Mesenteric fat pad (tissue), 1 donor: ENCODE results near the gene LRRC4B. TPM values are rescaled to one million over a fixed set of nuclear protein-coding genes. Genes with fewer than 3 reads are reported as not detected.
"Not testable (repeated sequence)": the region's sequence is repeated elsewhere in the genome, so short reads cannot be mapped to it uniquely, and the experiment has no call there.

Source experiments
- DNase-seq: peaks from one replicate; pipeline ENCODE4 v3.0.0-alpha.2; 2020; ENCODE audit warnings: low spot score
- total RNA-seq: library from RNA; stranded (reverse); fragmentation: NEBNext Ultra II Directional; extraction: Animal tissue kit (Norgen Biotek cat#: 25700); gene quantifications from one replicate; pipeline ENCODE4 v1.2.1, GENCODE V29; 2021
- donor health status: DM: yes; HTN: yes; CAD: no.

LRRC4B gene
- total RNA-seq, 1 donor from 2014 or later, result 1.6 TPM

DNA sequence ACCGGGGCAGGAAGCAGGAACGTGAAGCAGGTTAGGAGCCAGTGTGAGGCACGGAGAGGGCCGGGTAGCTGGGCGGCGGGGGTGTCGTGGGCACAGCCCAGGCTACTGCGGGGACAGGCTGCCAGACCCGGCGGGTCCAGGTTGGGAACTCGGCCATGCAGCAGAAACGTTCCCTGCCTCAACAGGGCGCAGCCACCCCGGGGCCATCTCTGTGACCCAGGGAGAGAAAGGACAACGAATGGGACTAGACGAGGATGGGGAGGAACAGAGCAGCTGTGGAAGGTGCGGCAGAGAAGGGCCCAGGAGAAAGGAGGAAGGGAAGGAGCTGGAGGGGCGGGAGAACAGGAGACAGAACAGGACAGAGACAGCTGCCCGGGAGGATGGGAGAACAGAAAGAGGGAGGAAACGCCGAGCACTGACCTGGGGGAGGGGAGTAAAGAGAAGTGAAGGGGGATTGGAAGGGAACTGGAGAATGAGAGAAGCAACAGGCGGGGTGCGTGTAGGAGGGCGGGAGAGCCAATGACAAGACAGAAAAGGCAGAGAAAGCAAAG lies 78.7 kb downstream of the LRRC4B start:
- DNase-seq, result no peak

DNA sequence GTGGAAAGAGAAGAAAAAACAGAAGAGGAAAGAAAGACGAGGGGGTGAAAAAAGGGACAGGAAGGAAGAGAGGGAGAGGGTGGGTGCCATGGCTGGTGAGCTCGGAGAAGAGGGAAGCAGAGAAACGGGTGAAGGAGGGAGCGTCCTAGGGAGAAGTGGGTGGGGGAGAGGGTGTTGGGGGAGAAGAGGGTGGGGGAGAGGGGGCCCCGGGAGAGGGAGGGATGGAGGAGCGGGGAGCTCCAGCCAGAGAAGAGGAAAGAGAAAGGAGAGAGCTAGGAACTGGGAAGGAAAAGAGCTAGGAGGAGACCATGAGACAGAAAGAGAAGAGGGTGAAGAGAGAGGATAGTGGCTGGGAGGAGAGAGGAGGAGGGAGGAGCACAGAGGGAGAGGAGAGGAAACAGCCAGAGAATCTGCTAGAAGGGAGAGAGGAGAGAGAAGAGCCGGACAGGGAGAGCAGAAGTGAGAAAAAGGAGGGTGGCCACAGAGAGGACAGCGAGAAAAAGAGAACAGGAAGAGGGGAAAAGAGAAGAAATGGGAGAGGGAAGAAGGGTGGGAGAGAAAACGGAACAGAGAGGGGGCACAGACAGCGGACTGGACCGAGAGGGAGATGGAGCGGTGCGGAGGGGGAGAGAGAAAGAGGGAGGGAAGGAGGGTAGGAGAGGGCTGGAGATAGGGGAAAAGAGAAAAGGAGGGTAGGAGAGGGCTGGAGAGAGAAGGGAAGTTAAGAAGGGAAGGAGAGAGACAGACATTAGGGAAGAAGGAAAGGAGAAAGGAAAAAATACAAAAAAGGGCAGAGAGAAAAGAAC lies 79.6 kb downstream of the LRRC4B start:
- DNase-seq, result no peak

DNA sequence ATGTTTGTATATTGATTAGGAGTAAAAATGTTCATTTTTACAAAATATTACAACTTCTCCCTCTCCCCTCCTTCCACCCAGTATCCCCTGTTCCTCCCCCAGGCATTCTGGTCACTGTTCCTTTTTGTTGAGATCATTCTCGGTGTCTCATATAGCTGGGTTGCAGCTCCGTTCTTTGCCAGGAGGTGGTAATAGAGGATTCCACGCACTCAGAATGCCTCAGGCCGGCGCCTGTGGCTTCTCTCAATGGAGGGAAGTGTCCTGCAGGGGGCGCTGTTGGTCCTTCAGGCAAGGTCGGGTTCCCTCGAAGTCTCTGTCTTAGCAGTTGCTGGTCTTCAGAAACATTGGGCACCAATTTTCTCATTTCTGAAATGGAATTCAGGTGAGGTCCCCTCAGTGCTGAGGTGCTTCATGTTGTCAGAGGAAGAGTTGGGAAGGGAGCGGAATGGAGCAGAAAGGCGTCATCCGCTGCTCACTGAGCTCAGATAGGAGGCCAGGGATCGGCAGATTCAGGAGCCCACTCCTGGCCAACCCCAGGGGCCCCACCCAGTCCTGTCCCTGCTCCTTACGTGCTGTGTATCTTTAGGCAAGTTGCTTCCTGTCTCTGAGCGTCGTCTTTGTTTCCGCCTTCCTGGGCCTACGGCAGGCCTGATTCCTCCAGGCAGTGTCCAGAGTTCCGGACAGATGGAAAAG lies 81.3 kb downstream of the LRRC4B start:
- DNase-seq, result no peak

DNA sequence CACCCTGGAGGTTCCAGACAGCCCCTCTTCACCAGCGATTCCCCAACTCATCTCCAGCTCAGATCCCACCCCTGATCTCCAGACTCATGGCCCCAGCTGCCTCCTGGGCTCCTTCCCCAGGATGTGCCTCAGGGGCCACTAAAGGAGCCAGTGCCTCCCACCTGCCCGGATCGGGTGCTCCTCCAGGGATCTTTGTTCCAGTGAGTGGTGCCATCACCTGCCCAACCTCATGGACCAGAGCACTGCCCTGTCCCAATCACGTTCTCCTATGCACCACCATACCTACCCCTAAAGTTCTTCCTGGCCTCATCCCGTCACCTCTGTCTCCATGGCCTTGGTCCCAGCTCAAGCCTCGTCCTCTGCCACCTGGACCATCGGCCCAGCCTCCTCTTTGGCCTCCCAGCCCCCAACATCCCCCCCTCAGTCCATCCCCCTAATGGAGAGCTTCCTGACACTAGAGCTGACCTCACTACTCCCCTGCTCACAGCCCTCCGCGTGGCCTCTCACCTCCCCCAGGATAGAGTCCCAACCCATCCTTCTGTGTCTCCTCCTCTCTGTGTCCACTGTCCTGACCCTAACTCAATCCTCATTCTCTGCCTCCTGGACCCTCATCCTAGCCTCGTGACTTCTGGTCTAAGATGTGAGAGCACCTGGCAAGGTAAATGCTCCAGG lies 82.8 kb downstream of the LRRC4B start:
- no peak for DNase-seq

DNA sequence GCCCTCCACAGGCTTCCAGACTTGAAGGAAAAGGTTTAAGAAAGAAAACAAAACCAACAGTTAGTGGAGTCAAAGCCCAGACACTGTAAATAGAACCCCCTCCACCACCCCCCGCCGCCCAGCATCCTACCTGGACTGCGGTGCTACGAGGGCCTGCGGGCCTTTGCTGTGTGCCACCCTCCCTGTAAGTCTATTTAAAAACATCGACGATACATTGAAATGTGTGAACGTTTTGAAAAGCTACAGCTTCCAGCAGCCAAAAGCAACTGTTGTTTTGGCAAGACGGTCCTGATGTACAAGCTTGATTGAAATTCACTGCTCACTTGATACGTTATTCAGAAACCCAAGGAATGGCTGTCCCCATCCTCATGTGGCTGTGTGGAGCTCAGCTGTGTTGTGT lies 85.3 kb downstream of the LRRC4B start:
- no peak for DNase-seq

DNA sequence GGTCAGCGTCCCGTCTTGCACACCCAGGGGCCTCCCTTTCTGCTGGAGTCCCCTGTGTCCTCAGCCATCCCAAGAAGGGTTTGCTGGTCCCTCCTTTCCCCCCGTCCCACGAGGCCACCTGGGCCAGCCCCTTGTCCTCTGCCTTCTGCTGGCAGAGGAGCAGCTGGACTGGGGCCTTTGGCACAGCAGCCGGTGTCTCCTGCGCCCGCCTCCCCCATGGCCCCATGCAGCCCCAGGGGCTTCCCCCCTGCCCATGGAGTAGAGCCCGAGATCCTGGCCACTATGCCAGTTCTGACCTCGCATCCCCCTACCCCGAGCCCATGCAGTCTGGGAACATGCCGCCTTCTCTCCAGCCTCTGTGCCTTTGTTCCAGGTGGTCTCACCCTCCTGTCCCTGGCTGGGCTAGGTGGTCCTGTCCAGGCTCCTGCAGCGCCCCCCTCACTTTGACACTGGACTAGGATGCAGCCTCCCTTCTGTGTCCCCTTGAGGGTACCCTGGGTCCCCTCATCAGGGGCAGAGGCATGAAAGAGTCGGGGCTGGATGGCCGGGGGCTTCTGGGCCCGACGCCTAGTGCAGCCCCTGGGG lies 85.9 kb downstream of the LRRC4B start:
- no peak for DNase-seq

DNA sequence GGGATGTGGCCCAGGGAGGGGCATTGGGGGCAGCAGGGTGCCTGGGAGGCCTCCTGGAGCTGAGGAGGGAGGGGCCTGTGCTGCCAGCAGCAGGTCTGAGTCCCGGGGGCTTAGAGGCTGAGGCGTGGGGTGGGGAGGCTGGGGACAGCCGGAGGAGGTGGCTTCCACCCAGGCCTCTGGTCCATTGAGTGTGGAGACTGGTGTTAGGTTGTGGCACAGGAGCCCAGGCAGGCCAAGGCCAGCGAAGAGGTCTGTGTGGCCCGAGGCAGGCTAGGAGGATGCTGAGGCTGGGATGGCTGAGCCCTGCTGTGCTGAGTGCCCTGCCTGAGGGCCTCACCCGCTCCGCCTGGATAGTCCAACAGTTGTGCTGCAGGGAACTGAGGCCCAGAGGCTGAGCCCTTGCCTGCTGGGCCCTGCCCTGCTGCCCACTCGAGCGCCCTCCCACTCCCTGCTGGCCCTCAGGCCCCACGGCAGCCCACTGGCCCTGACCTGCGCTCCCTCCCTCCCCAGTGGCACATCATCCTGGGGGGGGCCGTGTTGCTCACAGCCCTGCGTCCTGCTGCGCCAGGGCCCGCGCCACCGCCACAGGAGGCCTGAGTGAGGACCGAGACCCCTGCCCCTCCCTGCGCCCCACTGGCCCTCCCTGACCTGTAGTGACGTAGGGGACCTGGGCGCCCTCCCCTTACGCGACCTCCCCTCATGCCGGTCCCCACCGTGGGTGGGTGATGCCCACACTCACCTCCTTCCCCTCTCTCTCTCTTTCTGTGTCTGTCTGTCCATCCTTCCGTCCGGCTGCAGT lies 86.7 kb downstream of the LRRC4B start:
- peak; percentile 86 for DNase-seq

DNA sequence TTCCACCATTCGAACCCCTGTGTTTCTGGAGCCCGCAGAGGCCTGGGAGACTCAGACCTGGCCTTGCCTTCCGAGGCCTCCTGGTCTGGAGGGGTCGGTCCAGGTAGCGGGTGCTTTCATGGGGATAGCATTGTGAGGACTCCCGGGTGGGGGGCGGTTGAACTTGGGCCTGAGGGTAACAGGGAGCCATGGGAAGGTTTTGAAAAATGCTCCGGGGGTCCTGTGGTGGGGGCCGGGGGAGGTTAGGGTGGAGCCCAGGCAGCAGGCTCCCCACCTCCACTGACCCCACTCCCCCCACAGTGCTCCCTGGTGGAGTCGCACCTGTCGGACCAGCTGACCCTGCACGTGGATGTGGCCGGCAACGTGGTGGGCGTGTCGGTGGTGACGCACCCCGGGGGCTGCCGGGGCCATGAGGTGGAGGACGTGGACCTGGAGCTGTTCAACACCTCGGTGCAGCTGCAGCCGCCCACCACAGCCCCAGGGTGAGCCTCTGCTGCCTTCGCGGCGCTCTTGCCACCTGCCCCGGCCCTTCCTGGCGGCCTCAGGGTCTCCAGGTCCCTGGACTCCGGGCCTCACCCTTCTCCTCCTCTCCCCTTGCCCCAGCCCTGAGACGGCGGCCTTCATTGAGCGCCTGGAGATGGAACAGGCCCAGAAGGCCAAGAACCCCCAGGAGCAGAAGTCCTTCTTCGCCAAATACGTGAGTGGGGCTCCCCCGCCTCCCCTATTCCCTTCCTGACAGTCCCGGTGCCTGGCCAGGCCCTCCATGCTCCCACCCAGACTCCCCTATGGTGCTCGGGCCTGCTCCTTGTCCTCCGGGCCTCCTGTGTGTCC lies 87.7 kb downstream of the LRRC4B start:
- peak; percentile 83 for DNase-seq

DNA sequence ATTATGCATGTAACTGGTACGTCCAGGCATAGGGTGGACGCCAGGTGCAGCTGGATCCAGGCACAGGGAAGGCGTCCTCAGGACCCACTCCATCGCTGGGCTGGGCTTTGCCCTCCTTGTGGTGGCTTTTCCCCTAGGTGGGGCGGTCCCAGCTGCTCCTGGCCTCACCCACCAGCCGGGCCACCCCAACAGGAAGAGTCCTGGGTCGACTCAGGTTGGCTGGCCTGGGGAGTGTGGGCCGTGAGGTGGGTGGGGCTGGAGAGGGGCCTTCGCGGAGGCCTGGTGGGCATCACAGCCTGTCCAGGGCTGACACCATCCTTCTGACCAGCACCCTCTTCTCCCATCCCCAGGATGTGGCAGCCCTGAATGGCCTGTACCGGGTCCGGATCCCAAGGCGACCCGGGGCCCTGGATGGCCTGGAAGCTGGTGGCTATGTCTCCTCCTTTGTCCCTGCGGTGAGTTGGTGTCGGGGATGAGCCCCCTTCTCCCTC lies 88.4 kb downstream of the LRRC4B start:
- DNase-seq, result no peak

DNA sequence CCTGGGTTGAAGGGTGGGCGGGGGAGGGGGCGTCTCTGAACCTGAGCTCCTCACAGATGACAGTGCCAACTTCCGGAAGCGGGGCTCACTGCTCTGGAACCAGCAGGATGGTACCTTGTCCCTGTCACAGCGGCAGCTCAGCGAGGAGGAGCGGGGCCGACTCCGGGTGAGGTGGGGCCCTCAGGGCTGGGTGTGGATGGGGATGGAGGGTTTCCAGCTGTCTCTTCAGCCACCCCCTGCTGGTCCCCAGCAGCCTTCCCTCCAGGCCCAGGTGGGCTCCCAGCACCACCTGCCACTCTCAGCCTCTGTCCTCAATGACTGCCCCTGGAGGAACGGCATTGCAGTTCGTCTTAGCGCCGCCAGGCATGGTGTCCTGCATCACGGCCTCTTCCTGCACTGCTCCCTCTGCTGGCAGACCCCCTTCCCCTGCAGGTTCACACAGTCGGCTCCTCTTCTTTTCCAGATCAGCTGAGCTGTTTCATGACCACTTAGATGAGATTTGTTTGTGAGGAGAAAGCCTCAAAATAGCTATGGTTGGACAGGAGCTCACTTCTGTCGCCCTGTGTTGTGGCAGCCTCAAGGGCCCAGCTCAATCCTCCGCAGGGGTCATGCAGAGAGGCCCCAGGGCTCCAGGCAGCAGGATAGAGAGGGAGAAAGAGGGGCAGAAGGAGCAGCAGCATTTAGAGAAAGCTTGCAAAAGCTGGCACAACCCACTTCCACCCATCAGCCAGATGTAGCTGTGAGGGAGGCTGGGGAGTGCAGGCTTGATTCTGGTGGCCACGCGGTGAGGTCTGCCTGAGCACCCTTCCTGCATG lies 89.1 kb downstream of the LRRC4B start:
- DNase-seq, result no peak

DNA sequence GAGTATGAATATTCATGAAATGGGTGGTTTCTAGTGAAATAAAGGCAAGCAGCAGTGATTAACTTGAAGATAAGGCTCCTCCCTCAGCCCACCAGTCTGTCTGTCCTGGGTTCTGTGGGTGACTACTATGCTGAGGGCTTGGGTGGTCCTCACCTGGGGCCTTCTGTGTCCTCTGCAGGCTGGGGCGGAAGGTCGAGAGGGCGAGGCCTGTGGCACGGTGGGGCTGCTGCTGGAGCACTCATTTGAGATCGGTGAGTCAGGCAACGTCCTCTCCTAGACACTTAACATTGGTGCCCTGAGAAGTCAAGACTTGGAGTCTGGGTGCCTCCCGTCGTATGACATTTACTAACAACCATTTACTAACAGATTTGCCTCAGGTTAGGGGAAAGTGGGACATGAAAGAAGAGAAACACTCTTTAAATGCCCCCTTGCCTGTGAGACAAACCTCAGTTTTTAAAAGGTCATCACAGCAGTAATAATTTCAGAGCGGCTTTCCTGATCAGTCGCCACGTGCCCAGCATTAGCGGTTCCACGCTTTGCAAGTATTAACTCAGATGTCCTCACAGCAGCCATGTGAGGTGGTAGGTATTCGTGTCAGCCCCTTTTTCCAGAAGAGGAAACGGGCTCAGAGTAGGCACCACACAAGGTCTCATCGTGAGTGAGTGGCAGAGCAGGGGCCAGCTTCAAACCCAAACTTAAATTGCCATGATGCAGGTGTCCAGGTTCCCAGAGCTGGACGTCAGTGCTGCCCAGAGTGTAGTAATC lies 90.3 kb downstream of the LRRC4B start:
- no peak for DNase-seq

DNA sequence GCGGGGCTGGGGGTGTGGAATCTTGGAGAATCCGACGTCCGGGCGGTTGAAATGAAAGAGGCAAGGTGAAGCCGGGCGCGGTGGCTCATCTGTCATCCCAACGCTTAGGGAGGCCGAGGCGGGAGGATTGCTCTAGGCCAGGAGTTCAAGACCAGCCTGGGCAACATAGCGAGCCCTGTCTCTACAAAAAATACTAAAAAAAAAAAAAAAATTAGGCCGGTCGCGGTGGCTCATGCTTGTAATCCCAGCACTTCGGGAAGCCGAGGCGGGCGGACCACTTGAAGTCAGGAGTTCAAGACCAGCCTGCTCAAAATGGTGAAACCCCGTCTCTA lies 91.4 kb downstream of the LRRC4B start:
- DNase-seq, result no peak

DNA sequence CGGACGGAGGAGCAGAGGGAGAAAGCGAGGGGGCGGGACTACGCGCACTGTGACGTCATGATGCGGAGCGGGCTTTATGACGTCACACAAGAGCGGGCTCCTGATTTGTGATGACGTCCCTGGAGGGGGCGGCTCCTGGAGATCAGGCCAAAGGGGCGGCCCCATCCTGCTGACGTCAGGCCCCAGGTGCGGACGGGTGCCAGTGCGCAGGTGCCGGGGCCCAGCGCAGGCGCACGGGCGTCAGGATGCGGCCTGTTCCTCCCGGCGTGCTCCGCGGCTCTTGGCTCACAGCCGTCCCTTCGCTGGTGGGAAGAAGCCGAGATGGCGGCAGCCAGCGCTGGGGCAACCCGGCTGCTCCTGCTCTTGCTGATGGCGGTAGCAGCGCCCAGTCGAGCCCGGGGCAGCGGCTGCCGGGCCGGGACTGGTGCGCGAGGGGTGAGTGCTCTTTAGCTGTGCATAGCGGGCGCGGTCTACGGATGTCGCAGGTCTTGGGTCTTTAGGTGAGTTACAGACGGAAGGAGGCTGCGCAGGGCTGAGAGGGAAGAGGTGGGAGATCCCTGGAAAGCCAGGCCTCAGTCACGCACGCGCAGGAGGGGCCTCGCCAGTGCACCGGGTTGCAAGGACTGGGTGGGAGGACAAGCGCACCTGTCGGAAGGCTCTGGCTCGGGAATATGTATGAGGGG lies 91.9 kb downstream of the LRRC4B start, which contains the start of the genes EMC10 and GARIN5A:
TSS of gene EMC10 (plus strand) at position 284 of the 683 bp plus-strand sequence. CDS start at position 322, 38 bp downstream.
TSS of gene GARIN5A (minus strand) at position 625 of the 683 bp plus-strand sequence. CDS start at position 165, 460 bp downstream.
- DNase-seq, result peak; percentile 96

DNA sequence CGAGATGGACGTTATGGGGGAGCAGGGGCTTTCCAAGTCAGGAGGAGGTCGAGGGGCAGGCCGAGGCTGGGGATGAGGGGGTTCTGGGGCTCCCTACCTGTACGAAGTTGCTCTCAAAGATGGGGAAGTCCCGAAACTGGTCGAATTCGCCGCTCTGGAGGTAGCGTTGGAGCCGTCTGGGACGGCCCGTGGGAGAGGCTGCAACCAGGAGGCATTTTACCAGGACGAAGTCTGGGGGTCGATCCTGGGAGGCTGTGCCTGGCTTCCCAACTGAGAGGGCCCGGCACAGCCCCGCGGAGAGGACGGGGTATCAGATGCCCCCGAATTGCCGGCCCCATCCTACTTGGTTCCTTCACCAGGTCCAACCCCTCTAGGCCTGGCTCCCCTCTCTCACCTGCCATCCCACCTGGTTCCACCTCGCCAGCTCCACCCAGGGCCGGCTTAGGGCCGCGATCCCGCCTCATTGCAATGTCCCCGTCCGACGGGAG lies 92.5 kb downstream of the LRRC4B start:
- no peak for DNase-seq

DNA sequence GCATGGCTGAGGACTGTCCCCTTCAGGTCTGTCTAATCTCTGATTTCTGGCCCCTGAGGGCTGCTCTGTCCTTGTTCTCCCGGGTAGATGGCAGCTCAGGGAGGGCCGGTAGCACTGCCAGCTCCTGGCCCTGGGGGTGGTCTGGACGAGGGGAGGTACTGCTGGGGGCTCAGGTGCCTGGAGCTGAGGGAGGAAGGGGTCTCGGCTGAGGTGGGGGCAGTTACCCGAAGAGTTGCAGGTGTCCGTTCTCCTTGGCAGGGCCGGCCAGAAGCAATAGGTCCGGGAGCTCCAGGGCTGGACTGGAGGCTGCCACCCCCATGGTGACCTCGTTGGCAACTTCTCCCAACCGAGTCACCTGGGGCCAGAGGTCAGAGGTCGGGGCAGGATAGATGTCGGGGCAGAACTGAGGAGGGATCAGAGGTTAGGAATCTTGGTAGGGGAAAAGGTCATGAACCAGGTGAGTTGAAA lies 93.1 kb downstream of the LRRC4B start:
- no peak for DNase-seq

DNA sequence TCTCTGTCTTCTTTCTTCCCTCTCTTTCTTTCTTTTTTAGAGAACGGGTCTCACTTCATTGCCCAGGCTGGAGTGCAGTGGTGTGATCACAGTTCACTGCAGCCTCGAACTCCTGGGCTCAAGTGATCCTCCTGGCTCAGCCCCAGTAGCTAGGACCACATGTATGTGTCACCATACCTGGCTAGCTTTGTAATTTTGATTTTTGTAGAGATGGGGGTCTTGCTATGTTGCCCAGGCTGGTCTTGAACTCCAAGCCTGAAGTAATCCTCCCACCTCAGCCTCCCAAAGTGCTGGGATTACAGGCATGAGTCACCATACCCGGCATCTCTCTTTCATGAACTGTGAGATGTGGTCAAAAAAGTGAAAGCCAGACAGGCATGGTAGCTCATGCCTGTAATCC lies 94.9 kb downstream of the LRRC4B start:
- DNase-seq, result not testable (repeated sequence)

DNA sequence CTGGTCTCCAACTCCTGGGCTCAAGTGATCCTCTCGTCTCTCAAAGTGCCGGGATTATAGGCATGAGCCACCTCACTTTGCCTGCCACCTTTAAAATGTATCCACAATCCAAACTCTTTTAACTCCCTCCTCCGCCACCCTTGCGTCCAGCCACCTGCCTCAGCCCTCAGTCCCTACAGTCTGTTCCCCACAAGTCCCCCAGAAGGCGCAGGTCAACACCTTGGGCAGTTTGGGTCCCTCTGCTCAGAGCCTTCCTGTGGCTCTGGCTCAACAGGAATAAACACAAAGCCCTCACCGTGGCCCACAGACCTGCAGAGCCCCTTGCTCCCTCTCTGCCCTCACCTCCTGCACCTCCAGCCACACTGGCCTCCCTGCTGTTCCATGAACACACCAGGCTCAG lies 99.4 kb downstream of the LRRC4B start:
- no peak for DNase-seq
